H9 (cell line): ENCODE data around the gene SERTAD1. TPM values are rescaled to one million over a fixed set of nuclear protein-coding genes. Genes with fewer than 3 reads are reported as not detected.

Experiments used
- DNase-seq: peaks from one replicate; pipeline ENCODE4 v3.0.0-alpha.2; 2017
- H2AFZ ChIP-seq: one replicate; pipeline ENCODE4 v1.6.1; 2013; ENCODE audit warnings: mild to moderate bottlenecking, low read length, control low read depth, moderate library complexity
- H2AK5ac ChIP-seq: 2 replicates; pipeline ENCODE4 v1.6.1; 2013; ENCODE audit warnings: low read length, control low read depth, mixed read lengths; ENCODE audit not compliant: insufficient read length
- H2BK120ac ChIP-seq: one replicate; pipeline ENCODE4 v1.6.1; 2013; ENCODE audit warnings: low read depth, mild to moderate bottlenecking, low read length, control low read depth, inconsistent platforms; ENCODE audit not compliant: poor library complexity, severe bottlenecking
- H2BK12ac ChIP-seq: 2 replicates; pipeline ENCODE4 v1.6.1; 2013; ENCODE audit warnings: low read length, control low read depth, mixed read lengths, low read depth; ENCODE audit not compliant: insufficient read length
- H2BK15ac ChIP-seq: 2 replicates; pipeline ENCODE4 v1.6.1; 2013; ENCODE audit warnings: low read depth, low read length, control low read depth
- H2BK20ac ChIP-seq: one replicate; pipeline ENCODE4 v1.6.1; 2013; ENCODE audit warnings: low read depth, mild to moderate bottlenecking, low read length, control low read depth, inconsistent platforms; ENCODE audit not compliant: poor library complexity, severe bottlenecking
- H2BK5ac ChIP-seq: 2 replicates; pipeline ENCODE4 v1.6.1; 2013; ENCODE audit warnings: low read length, control low read depth, mixed read lengths; ENCODE audit not compliant: insufficient read length
- H3K14ac ChIP-seq: 2 replicates; pipeline ENCODE4 v1.6.1; 2013; ENCODE audit warnings: low read length, control low read depth; ENCODE audit not compliant: insufficient read depth
- H3K18ac ChIP-seq: 2 replicates; pipeline ENCODE4 v1.6.1; 2013; ENCODE audit warnings: low read depth, mild to moderate bottlenecking, mixed read lengths, low read length, control low read depth; ENCODE audit not compliant: insufficient read length
- H3K23ac ChIP-seq: 2 replicates; pipeline ENCODE4 v1.6.1; 2013; ENCODE audit warnings: low read length, control low read depth, mixed read lengths, low read depth; ENCODE audit not compliant: insufficient read length
- H3K23me2 ChIP-seq: 2 replicates; pipeline ENCODE4 v1.6.1; 2013; ENCODE audit warnings: low read depth, mild to moderate bottlenecking, mixed read lengths, low read length, control low read depth; ENCODE audit not compliant: insufficient read length, poor library complexity, severe bottlenecking
- H3K27ac ChIP-seq: 2 replicates; pipeline ENCODE4 v1.5.1; 2013; ENCODE audit warnings: low read length, control low read depth, mixed read lengths, low read depth; ENCODE audit not compliant: insufficient read length
- H3K27me3 ChIP-seq: 2 replicates; pipeline ENCODE4 v1.6.1; 2013; ENCODE audit warnings: low read length, control low read depth, inconsistent platforms; ENCODE audit not compliant: insufficient read depth
- H3K4ac ChIP-seq: 2 replicates; pipeline ENCODE4 v1.6.1; 2013; ENCODE audit warnings: low read depth, mild to moderate bottlenecking, control low read depth, inconsistent platforms, low read length, moderate library complexity
- H3K4me1 ChIP-seq: 2 replicates; pipeline ENCODE4 v1.6.1; 2013; ENCODE audit warnings: low read length, control low read depth, inconsistent platforms; ENCODE audit not compliant: insufficient read depth
- H3K4me2 ChIP-seq: 2 replicates; pipeline ENCODE4 v1.6.1; 2013; ENCODE audit warnings: low read length, control low read depth, mixed read lengths; ENCODE audit not compliant: insufficient read length, insufficient read depth
- H3K56ac ChIP-seq: 2 replicates; pipeline ENCODE4 v1.6.1; 2013; ENCODE audit warnings: low read depth, mild to moderate bottlenecking, mixed read lengths, low read length, control low read depth; ENCODE audit not compliant: insufficient read length
- H3K79me1 ChIP-seq: 2 replicates; pipeline ENCODE4 v1.6.1; 2013; ENCODE audit warnings: low read depth, mild to moderate bottlenecking, moderate library complexity, low read length, control low read depth, inconsistent platforms; ENCODE audit not compliant: insufficient read depth, poor library complexity, severe bottlenecking
- H3K79me2 ChIP-seq: 2 replicates; pipeline ENCODE4 v1.6.1; 2013; ENCODE audit warnings: low read length, control low read depth, inconsistent platforms; ENCODE audit not compliant: insufficient read depth
- H3K9ac ChIP-seq: 2 replicates; pipeline ENCODE4 v1.6.1; 2013; ENCODE audit warnings: low read length, control low read depth, mixed read lengths; ENCODE audit not compliant: insufficient read length; ENCODE audit errors: extremely low read depth
- H3K9me3 ChIP-seq: one replicate; pipeline ENCODE4 v1.6.1; 2013; ENCODE audit warnings: low read depth, low read length, inconsistent platforms; ENCODE audit not compliant: control insufficient read depth
- H3T11ph ChIP-seq: one replicate; pipeline ENCODE4 v1.6.1; 2013; ENCODE audit warnings: mild to moderate bottlenecking, low read length, control low read depth, inconsistent platforms
- H4K20me1 ChIP-seq: one replicate; pipeline ENCODE4 v1.6.1; 2013; ENCODE audit not compliant: control insufficient read depth, insufficient read length, insufficient read depth
- H4K5ac ChIP-seq: 2 replicates; pipeline ENCODE4 v1.6.1; 2013; ENCODE audit warnings: low read depth, mild to moderate bottlenecking, mixed read lengths, low read length, control low read depth; ENCODE audit not compliant: insufficient read length
- H4K8ac ChIP-seq: replicated peaks from 2 replicates; pipeline ENCODE4 v1.6.1; 2013; ENCODE audit warnings: low read length, control low read depth, mixed read lengths, low read depth; ENCODE audit not compliant: insufficient read length
- H4K91ac ChIP-seq: 2 replicates; pipeline ENCODE4 v1.6.1; 2013; ENCODE audit warnings: low read depth, mild to moderate bottlenecking, moderate library complexity, mixed read lengths, low read length, control low read depth; ENCODE audit not compliant: insufficient read length
- H3K27ac Mint-ChIP-seq, 3 experiments: 2 replicates in 2 of 3; 3 replicates in 1 of 3; pipeline ENCODE4 v1.8.0; 2020 to 2021; ENCODE audit warnings: mixed read lengths in 3 of 3, mild to moderate bottlenecking in 1 of 3, moderate library complexity in 1 of 3
- H3K27me3 Mint-ChIP-seq: 2 replicates; pipeline ENCODE4 v1.8.0; 2021; ENCODE audit warnings: low read depth, mild to moderate bottlenecking, moderate library complexity, mixed read lengths
- H3K36me3 Mint-ChIP-seq, 3 experiments: 2 replicates in 2 of 3; 3 replicates in 1 of 3; pipeline ENCODE4 v1.8.0; 2020 to 2021; ENCODE audit warnings: low read depth in 3 of 3, mixed read lengths in 3 of 3; ENCODE audit not compliant: insufficient read depth in 1 of 3
- H3K4me1 Mint-ChIP-seq, 2 experiments: 2 replicates each; pipeline ENCODE4 v1.8.0; 2020; ENCODE audit warnings: mixed read lengths in 2 of 2
- H3K4me3 Mint-ChIP-seq, 2 experiments: 2 replicates in 1 of 2; 3 replicates in 1 of 2; pipeline ENCODE4 v1.8.0; 2020 to 2021; ENCODE audit warnings: mild to moderate bottlenecking in 2 of 2, mixed read lengths in 2 of 2, moderate library complexity in 1 of 2
- H3K9me3 Mint-ChIP-seq, 2 experiments: 2 replicates in 1 of 2; 3 replicates in 1 of 2; pipeline ENCODE4 v1.8.0; 2020; ENCODE audit warnings: mild to moderate bottlenecking in 2 of 2, mixed read lengths in 2 of 2, moderate library complexity in 1 of 2
- WGBS: extraction: QIAGEN DNeasy Blood & Tissue Kit; methylation state at CpG from one replicate; pipeline ENCODE4 v1.1.7; 2013; ENCODE audit warnings: missing lambda C conversion rate, low lambda C conversion rate, mixed read lengths; ENCODE audit not compliant: insufficient read length; ENCODE audit errors: extremely low coverage; 5-methylcytosine and 5-hydroxymethylcytosine counted together
- total RNA-seq: library from RNA; stranded (reverse); gene quantifications from 2 replicates; pipeline ENCODE4 v1.2.1, GENCODE V29; 2021
- TF ChIP-seq, protein P1 (sequence below): fragments of 200-600 bp; sonication (generic); conservative IDR thresholded peaks from 3 replicates; pipeline ENCODE4 v1.8.0; 2021; ENCODE audit warnings: antibody characterized with exemption, mild to moderate bottlenecking

SERTAD1 gene
- total RNA-seq, 1 experiment from 2014 or later, result 7.9 TPM

GRCh38 chr19:40458597-40458974, 32.8 kb upstream of the SERTAD1 start:
- H3K27ac Mint-ChIP-seq, result no peak overlapping the region
- H3K4me3 Mint-ChIP-seq, result no peak overlapping the region
- no peaks in the 10 kb centered on the region for H4K20me1 ChIP-seq
- H2AK5ac ChIP-seq, result no peak overlapping the region
- H3K27me3 ChIP-seq, result no peaks in the 10 kb centered on the region
- H3K79me2 ChIP-seq, result no peaks in the 10 kb centered on the region
- no peak overlapping the region for H2BK5ac ChIP-seq
- no peaks in the 10 kb centered on the region for H3K9me3 ChIP-seq
- H3T11ph ChIP-seq, result no peak overlapping the region
- H3K4me1 ChIP-seq, result no peaks in the 10 kb centered on the region
- H3K4me2 ChIP-seq, result no peak overlapping the region
- H3K4me1 Mint-ChIP-seq, result no peaks in the 10 kb centered on the region
- TF ChIP-seq, protein P1, sequence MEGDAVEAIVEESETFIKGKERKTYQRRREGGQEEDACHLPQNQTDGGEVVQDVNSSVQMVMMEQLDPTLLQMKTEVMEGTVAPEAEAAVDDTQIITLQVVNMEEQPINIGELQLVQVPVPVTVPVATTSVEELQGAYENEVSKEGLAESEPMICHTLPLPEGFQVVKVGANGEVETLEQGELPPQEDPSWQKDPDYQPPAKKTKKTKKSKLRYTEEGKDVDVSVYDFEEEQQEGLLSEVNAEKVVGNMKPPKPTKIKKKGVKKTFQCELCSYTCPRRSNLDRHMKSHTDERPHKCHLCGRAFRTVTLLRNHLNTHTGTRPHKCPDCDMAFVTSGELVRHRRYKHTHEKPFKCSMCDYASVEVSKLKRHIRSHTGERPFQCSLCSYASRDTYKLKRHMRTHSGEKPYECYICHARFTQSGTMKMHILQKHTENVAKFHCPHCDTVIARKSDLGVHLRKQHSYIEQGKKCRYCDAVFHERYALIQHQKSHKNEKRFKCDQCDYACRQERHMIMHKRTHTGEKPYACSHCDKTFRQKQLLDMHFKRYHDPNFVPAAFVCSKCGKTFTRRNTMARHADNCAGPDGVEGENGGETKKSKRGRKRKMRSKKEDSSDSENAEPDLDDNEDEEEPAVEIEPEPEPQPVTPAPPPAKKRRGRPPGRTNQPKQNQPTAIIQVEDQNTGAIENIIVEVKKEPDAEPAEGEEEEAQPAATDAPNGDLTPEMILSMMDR, result no peak
- H3K23ac ChIP-seq, result no peak overlapping the region
- no peak overlapping the region for H4K91ac ChIP-seq
- no peaks in the 10 kb centered on the region for H3K23me2 ChIP-seq
- H2AFZ ChIP-seq, result no peak overlapping the region
- H3K56ac ChIP-seq, result no peak overlapping the region
- no CpG with 5 or more reads among the region's 3 CpGs for WGBS
- no peak overlapping the region for H3K9ac ChIP-seq
- H2BK20ac ChIP-seq, result no peak overlapping the region
- no peaks in the 10 kb centered on the region; a peak in 1 of 5 replicates for H3K9me3 Mint-ChIP-seq
- H3K4ac ChIP-seq, result no peak overlapping the region
- H3K27ac ChIP-seq, result no peak overlapping the region
- H4K5ac ChIP-seq, result no peak overlapping the region
- no peak overlapping the region for H2BK12ac ChIP-seq
- H3K27me3 Mint-ChIP-seq, result no peaks in the 10 kb centered on the region
- no peak overlapping the region for H2BK15ac ChIP-seq
- H4K8ac ChIP-seq, result no peak overlapping the region
- H2BK120ac ChIP-seq, result no peak overlapping the region
- DNase-seq, result no peak
- H3K14ac ChIP-seq, result no peak overlapping the region
- no peaks in the 10 kb centered on the region; a peak in 2 of 7 replicates for H3K36me3 Mint-ChIP-seq
- H3K18ac ChIP-seq, result no peak overlapping the region
- no peaks in the 10 kb centered on the region for H3K79me1 ChIP-seq
